ENCODE results near the gene ATG16L1.

DNA sequence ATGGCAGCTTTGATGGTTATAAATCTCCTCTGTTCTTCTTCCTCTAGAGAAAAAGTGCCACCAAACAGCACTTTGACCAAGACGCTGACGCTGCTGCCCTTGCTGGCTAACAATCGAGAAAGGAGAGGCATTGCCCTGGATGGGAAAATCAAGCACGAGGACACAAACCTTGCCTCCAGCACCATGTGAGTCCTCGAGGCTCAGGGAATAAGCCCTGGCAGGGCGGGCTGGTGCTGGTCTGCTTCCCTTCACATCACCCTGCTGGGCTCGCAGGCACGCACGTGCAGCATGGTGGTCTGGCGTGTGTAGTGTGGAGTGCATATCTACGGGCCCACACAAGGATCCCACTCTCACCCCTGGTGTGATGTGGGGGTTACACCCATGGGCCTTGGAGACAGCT, 83.4 kb downstream of the ATG16L1 start:
- TF ChIP-seq, protein P1, sequence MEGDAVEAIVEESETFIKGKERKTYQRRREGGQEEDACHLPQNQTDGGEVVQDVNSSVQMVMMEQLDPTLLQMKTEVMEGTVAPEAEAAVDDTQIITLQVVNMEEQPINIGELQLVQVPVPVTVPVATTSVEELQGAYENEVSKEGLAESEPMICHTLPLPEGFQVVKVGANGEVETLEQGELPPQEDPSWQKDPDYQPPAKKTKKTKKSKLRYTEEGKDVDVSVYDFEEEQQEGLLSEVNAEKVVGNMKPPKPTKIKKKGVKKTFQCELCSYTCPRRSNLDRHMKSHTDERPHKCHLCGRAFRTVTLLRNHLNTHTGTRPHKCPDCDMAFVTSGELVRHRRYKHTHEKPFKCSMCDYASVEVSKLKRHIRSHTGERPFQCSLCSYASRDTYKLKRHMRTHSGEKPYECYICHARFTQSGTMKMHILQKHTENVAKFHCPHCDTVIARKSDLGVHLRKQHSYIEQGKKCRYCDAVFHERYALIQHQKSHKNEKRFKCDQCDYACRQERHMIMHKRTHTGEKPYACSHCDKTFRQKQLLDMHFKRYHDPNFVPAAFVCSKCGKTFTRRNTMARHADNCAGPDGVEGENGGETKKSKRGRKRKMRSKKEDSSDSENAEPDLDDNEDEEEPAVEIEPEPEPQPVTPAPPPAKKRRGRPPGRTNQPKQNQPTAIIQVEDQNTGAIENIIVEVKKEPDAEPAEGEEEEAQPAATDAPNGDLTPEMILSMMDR (conservative IDR thresholded peaks at IDR 0.05; ENCODE audit: low read depth, low read length), result no peak
- TF ChIP-seq POLR2A (IDR thresholded peaks at IDR 0.05; ENCODE audit: low read depth, low read length) (no peak), CEBPB (IDR thresholded peaks at IDR 0.05; ENCODE audit: low read depth, low read length) (no peak), MXI1 (IDR thresholded peaks at IDR 0.05; ENCODE audit: borderline replicate concordance, low read depth, low read length) (no peak)

Measured in IMR-90 (cell line).